Calu3 (cell line): ENCODE measurements around the gene LRFN3. TPM values are rescaled to one million over a fixed set of nuclear protein-coding genes. Genes with fewer than 3 reads are reported as not detected.

Experiments used
- BruUV-seq: library from RNA; stranded (reverse); fragments of 400-500 nt; replicated peaks from 2 replicates; lab custom pipeline; 2021; lab: Mats Ljungman, UMichigan
- CTCF ChIA-PET: fragments of 300-600 bp; sonication (Branson Sonifier 250); formaldehyde crosslinking; loops from one replicate; lab custom pipeline; 2022; ENCODE audit warnings: antibody characterized with exemption; lab: Charles Lee
- DNase-seq: peaks from one replicate; pipeline ENCODE4 v3.0.0; 2022
- H3K27ac Mint-ChIP-seq: one replicate; pipeline ENCODE4 v1.8.0; 2022; ENCODE audit warnings: mixed read lengths; ENCODE audit not compliant: unreplicated experiment
- H3K27me3 Mint-ChIP-seq: one replicate; pipeline ENCODE4 v1.8.0; 2022; ENCODE audit warnings: mixed read lengths; ENCODE audit not compliant: unreplicated experiment
- H3K36me3 Mint-ChIP-seq: one replicate; pipeline ENCODE4 v1.8.0; 2022; ENCODE audit warnings: mild to moderate bottlenecking, moderate library complexity, mixed read lengths; ENCODE audit not compliant: insufficient read depth, unreplicated experiment
- H3K4me1 Mint-ChIP-seq: one replicate; pipeline ENCODE4 v1.8.0; 2022; ENCODE audit warnings: mild to moderate bottlenecking, low read depth, mixed read lengths; ENCODE audit not compliant: unreplicated experiment
- H3K4me3 Mint-ChIP-seq: one replicate; pipeline ENCODE4 v1.8.0; 2022; ENCODE audit warnings: mild to moderate bottlenecking, low read depth, moderate library complexity, mixed read lengths; ENCODE audit not compliant: unreplicated experiment
- H3K9me3 Mint-ChIP-seq: one replicate; pipeline ENCODE4 v1.8.0; 2022; ENCODE audit warnings: low read depth, mixed read lengths; ENCODE audit not compliant: unreplicated experiment
- CTCF ChIP-seq: fragments of 200-600 bp; IDR thresholded peaks from one replicate; pipeline ENCODE4 v1.8.0; 2022; ENCODE audit warnings: antibody characterized with exemption; ENCODE audit not compliant: unreplicated experiment
- intact Hi-C: fragments of 100-400 bp; cut with micrococcal nuclease; formaldehyde crosslinking; loops from one replicate; pipeline ENCODE4 v1.10.0; 2022; ENCODE audit not compliant: unreplicated experiment
- total RNA-seq: library from RNA; stranded (reverse); gene quantifications from 2 replicates; pipeline ENCODE4 v1.2.3, GENCODE V29; 2022

The LRFN3 gene
- total RNA-seq, 1 experiment from 2014 or later, result 18.5 TPM

- no peak overlapping the region for H3K4me3 Mint-ChIP-seq
- no peak for TF ChIP-seq CTCF
- H3K27ac Mint-ChIP-seq, result no peak overlapping the region
- no peak for DNase-seq
- H3K9me3 Mint-ChIP-seq, result no peaks in the 10 kb centered on the region
- no TSS peak for BruUV-seq
- intact Hi-C loops, result no loop called here
- H3K27me3 Mint-ChIP-seq, result peaks cover 58% of the 10 kb centered on the region
- H3K4me1 Mint-ChIP-seq, result peaks cover 8% of the 10 kb centered on the region
- CTCF ChIA-PET, result interaction anchor here (0.6 to 1.2 kb wide), 3 partner anchors 11 to 432 kb away, joined by 3 to 5 read pairs (median 4); no protein-coding TSS in a partner anchor
- H3K36me3 Mint-ChIP-seq, result no peaks in the 10 kb centered on the region
Measured at GRCh38 chr19:35966771-35967170, 30.6 kb downstream of the LRFN3 start.

GRCh38 chr19:35973487-35973886 is 37.3 kb downstream of the LRFN3 start:
- intact Hi-C loops, result no loop called here
- TF ChIP-seq CTCF, result no peak
- Mint-ChIP-seq H3K4me1 (peaks cover 8% of the 10 kb centered on the region), H3K36me3 (no peaks in the 10 kb centered on the region), H3K9me3 (no peaks in the 10 kb centered on the region), H3K27me3 (peaks cover 79% of the 10 kb centered on the region), H3K4me3 (no peak overlapping the region), H3K27ac (no peak overlapping the region)
- no peak for DNase-seq
- CTCF ChIA-PET, result no interaction called here
- no TSS peak for BruUV-seq

- no TSS peak for BruUV-seq
- intact Hi-C loops, result no loop called here
- Mint-ChIP-seq H3K9me3 (no peaks in the 10 kb centered on the region), H3K27ac (no peak overlapping the region), H3K4me1 (no peaks in the 10 kb centered on the region), H3K36me3 (no peaks in the 10 kb centered on the region), H3K4me3 (no peak overlapping the region), H3K27me3 (peaks cover 74% of the 10 kb centered on the region)
- no peak for TF ChIP-seq CTCF
- DNase-seq, result peak; percentile 25
- CTCF ChIA-PET, result interaction anchor here (0.6 kb wide), 1 partner anchor 378 kb away, joined by 8 read pairs; no protein-coding TSS in a partner anchor
Measured at GRCh38 chr19:35975608-35976214, 39.5 kb downstream of the LRFN3 start.

- H3K9me3 Mint-ChIP-seq, result no peaks in the 10 kb centered on the region
- no peaks in the 10 kb centered on the region for H3K4me1 Mint-ChIP-seq
- H3K4me3 Mint-ChIP-seq, result no peak overlapping the region
- peak; percentile 37 for DNase-seq
- H3K27me3 Mint-ChIP-seq, result peaks cover 74% of the 10 kb centered on the region
- intact Hi-C loops, result no loop called here
- H3K27ac Mint-ChIP-seq, result no peak overlapping the region
- H3K36me3 Mint-ChIP-seq, result no peaks in the 10 kb centered on the region
- CTCF ChIA-PET, result interaction anchor here (2.0 kb wide), 1 partner anchor 11 kb away, joined by 4 read pairs; no protein-coding TSS in a partner anchor
- no TSS peak for BruUV-seq
- no peak for TF ChIP-seq CTCF
Measured at GRCh38 chr19:35977446-35978222, 41.5 kb downstream of the LRFN3 start.
